Left ventricle myocardium inferior (tissue), 1 donor: ENCODE results near the gene SLAMF8. TPM values are rescaled to one million over a fixed set of nuclear protein-coding genes. Genes with fewer than 3 reads are reported as not detected.

Experiments
- DNase-seq: peaks from one replicate; pipeline ENCODE4 v3.0.0-alpha.2; 2020
- H3K27ac ChIP-seq: fragments of 200-600 bp; replicated peaks from 2 replicates; pipeline ENCODE4 v1.8.0; 2021
- H3K27me3 ChIP-seq: fragments of 200-600 bp; 2 replicates; pipeline ENCODE4 v1.8.0; 2021; ENCODE audit warnings: low read depth
- H3K36me3 ChIP-seq: fragments of 200-600 bp; 2 replicates; pipeline ENCODE4 v1.8.0; 2021
- H3K4me1 ChIP-seq: fragments of 200-600 bp; 2 replicates; pipeline ENCODE4 v1.8.0; 2021
- H3K4me3 ChIP-seq: fragments of 200-600 bp; 2 replicates; pipeline ENCODE4 v1.8.0; 2021; ENCODE audit warnings: mild to moderate bottlenecking, moderate library complexity
- H3K9me3 ChIP-seq: fragments of 200-600 bp; replicated peaks from 2 replicates; pipeline ENCODE4 v1.8.0; 2021
- CTCF ChIP-seq: fragments of 200-600 bp; IDR thresholded peaks from 2 replicates; pipeline ENCODE4 v1.8.0; 2021; ENCODE audit warnings: antibody characterized with exemption, mild to moderate bottlenecking, borderline replicate concordance
- intact Hi-C: fragments of 100-400 bp; cut with micrococcal nuclease; formaldehyde crosslinking; loops from one replicate; pipeline ENCODE4 v1.11.0; 2022
- total RNA-seq: library from RNA; stranded (reverse); fragmentation: NEBNext Ultra II Directional; extraction: Animal tissue kit (Norgen Biotek cat#: 25700); gene quantifications from one replicate; pipeline ENCODE4 v1.2.1, GENCODE V29; 2021
- donor health status: DM: no; HTN: yes; CAD: no; lungs with severe emphysema.

Gene SLAMF8
- total RNA-seq, 1 donor from 2014 or later = 1.7 TPM

- no peak for TF ChIP-seq CTCF
- Histone ChIP-seq H3K4me3 (no peak overlapping the region), H3K9me3 (no peaks in the 10 kb centered on the region), H3K36me3 (no peaks in the 10 kb centered on the region), H3K4me1 (peaks cover 5% of the 10 kb centered on the region), H3K27me3 (no peaks in the 10 kb centered on the region), H3K27ac (no peak overlapping the region)
- intact Hi-C loops = no loop called here
- DNase-seq = no peak
These were observed 21.7 kb downstream of the SLAMF8 start for GRCh38 chr1:159848326-159848725.

GRCh38 chr1:159849626-159850366 lies 23.1 kb downstream of the SLAMF8 start:
- no peak for DNase-seq
- no peak for TF ChIP-seq CTCF
- H3K4me3 ChIP-seq = no peak overlapping the region
- H3K9me3 ChIP-seq = no peaks in the 10 kb centered on the region
- intact Hi-C loops = no loop called here
- H3K4me1 ChIP-seq = peaks cover 19% of the 10 kb centered on the region
- H3K27ac ChIP-seq = no peak overlapping the region
- no peaks in the 10 kb centered on the region for H3K27me3 ChIP-seq
- no peaks in the 10 kb centered on the region for H3K36me3 ChIP-seq

- intact Hi-C loops = no loop called here
- Histone ChIP-seq H3K4me3 (no peak overlapping the region), H3K27me3 (no peaks in the 10 kb centered on the region), H3K4me1 (peaks cover 28% of the 10 kb centered on the region), H3K27ac (no peak overlapping the region), H3K9me3 (no peaks in the 10 kb centered on the region), H3K36me3 (no peaks in the 10 kb centered on the region)
- no peak for DNase-seq
- TF ChIP-seq CTCF = no peak
These were observed 24.7 kb downstream of the SLAMF8 start for GRCh38 chr1:159851407-159851806.

GRCh38 chr1:159853417-159854115 lies 26.9 kb downstream of the SLAMF8 start:
- peak overlapping the region; percentile 97 for H3K27ac ChIP-seq

GRCh38 chr1:159854116-159854692 lies 27.5 kb downstream of the SLAMF8 start:
- Histone ChIP-seq H3K27ac (peak overlapping the region; percentile 97), H3K4me3 (peak overlapping the region; percentile 77), H3K4me1 (peaks cover 28% of the 10 kb centered on the region), H3K27me3 (no peaks in the 10 kb centered on the region), H3K36me3 (no peaks in the 10 kb centered on the region), H3K9me3 (no peaks in the 10 kb centered on the region)
- TF ChIP-seq CTCF = no peak
- DNase-seq = peak; percentile 86
- intact Hi-C loops = no loop called here

More at GRCh38 chr1:159853417-159854115, 26.9 kb downstream of the SLAMF8 start:
- intact Hi-C loops = no loop called here
- Histone ChIP-seq H3K27me3 (no peaks in the 10 kb centered on the region), H3K9me3 (no peaks in the 10 kb centered on the region), H3K36me3 (no peaks in the 10 kb centered on the region), H3K4me1 (peaks cover 28% of the 10 kb centered on the region), H3K4me3 (peak overlapping the region; percentile 77)
- no peak for DNase-seq
- TF ChIP-seq CTCF = no peak
